Limb (tissue), 2 donors: Measurements from ENCODE around the gene PTCRA.

Source experiments
- DNase-seq, 2 donors: peaks; one replicate each; pipeline ENCODE4 v3.0.0-alpha.2; 2016; ENCODE audit errors: extremely low spot score in 2 of 2

Gene PTCRA

DNA sequence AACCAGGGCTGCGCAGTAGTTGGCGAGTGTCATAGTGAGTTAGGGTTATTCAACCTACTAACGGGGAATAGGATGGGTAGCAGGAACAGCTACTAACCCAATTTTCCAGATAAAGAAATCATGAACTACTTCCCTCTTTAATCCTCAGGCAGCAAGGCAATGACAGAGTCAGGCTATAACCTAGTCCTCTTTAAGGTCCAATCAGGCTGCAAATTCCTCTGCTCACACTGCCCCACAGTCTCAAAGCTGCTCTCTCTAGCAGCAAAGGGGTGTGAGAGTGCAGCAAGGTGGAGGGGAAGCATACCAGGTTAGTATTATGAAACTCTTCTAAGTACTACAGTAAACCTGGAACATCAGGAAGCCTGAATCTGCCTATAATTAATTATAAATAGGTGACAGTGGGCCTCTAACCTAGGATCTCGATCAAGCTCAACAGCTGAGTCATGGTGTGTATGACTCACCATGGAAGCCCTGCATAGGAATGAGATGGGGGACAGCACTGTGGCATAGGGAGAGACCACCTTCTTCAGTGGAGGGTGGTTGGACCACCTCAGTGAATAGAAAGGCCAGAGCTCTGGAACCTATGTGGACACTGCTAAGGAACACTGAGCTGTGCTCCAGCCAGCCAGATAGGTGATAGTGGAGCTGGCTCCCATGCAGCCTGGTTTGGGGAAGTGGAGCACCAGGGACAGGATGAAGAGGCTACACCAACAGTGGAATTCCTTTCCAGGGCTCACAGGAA lies 55.2 kb downstream of the PTCRA start:
- DNase-seq = no peak

DNA sequence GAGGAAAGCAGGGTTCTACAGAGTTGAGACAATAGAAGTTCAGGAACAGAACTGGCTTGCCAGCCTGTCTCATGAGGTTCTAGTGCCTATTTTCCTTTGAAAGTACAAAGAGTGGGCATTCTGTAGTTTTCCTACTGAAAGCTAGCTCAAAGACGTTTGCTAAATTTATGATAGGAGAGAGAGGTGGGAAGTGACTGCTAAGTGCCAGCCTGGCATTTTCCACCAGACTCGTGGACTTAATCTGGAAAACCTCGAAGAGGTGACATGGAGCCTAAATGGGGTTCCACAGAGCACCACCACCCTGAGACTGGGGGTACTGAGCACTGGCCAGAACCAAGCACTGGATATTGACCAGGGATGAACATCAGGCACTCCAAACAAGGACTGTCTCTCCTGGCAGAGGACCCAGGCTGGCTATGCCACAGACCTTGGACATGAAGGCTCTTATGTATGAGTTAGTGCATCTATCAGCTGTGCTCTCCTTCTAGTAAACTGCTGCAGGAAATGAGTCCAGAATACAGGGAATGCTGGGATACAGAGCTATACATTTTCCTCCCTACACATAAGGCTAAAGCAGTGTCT lies 56.0 kb downstream of the PTCRA start:
- no peak for DNase-seq

DNA sequence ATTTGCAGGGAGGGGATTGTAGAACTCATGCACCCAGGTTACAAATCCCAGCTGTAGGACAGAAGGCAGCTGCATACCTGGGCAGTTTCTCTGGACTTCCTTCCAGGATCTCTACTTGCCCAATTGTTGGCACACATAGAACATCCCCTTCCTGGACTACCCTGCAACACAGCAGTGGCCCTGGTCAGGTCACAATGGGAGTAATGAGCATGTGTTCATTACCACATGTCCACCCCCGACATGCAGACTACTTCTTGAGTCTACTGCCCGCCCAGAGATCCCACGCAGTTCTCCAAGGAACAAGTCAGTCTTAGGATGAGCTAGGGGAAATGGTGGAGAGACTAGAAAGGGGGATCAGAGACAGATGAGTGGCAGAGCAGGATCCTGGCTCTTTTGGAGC lies 58.1 kb downstream of the PTCRA start:
- DNase-seq = no peak

DNA sequence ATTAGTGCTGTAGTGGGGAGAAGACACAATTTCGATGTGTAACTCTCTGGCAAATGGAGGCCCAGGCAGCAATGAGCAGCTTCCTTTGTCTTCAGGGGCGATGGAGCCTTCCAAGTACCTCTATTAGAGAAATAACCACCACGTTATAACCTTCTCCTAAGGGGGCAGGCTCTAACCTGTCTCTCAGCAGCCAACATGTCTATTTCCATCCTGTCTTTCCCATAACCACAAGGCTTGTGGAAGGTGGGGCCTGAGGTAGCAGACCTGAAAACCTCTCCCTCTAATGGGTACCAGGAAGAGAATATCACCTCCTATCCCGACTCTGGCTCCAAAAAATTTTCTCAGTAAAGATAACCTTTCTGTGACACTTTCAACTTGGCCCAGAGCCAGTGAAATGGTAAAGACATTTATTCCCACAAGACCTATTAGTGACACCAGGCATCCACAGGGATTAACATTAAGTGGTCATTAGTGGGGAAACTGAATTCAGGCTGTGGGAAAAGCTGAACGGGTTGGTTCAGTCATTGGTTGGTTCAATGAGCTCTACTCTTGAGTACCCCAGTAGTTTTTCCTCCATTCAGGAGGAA lies 59.2 kb downstream of the PTCRA start:
- DNase-seq = no peak
